Ovary (tissue), 1 donor: ENCODE data around the gene PMFBP1.

Experiments used
- EP300 ChIP-seq: sonication (generic); formaldehyde crosslinking; IDR thresholded peaks from one replicate; pipeline ENCODE4 v1.6.1; 2017; ENCODE audit warnings: antibody characterized with exemption
- POLR2A ChIP-seq: fragments of 450-650 bp; IDR thresholded peaks from one replicate; pipeline ENCODE4 v1.6.1; 2017; ENCODE audit warnings: antibody characterized with exemption, mild to moderate bottlenecking, moderate library complexity

GRCh38 chr16:72168365-72168764 lies 3.6 kb downstream of the PMFBP1 start:
- TF ChIP-seq POLR2A: no peak
- TF ChIP-seq EP300: no peak
